Measurements from ENCODE around the gene C2orf49. TPM values are rescaled to one million over a fixed set of nuclear protein-coding genes. Genes with fewer than 3 reads are reported as not detected.

C2orf49 gene
- polyA plus RNA-seq, 3 donors: 8.1 to 10.4 (median 8.6) TPM

DNA sequence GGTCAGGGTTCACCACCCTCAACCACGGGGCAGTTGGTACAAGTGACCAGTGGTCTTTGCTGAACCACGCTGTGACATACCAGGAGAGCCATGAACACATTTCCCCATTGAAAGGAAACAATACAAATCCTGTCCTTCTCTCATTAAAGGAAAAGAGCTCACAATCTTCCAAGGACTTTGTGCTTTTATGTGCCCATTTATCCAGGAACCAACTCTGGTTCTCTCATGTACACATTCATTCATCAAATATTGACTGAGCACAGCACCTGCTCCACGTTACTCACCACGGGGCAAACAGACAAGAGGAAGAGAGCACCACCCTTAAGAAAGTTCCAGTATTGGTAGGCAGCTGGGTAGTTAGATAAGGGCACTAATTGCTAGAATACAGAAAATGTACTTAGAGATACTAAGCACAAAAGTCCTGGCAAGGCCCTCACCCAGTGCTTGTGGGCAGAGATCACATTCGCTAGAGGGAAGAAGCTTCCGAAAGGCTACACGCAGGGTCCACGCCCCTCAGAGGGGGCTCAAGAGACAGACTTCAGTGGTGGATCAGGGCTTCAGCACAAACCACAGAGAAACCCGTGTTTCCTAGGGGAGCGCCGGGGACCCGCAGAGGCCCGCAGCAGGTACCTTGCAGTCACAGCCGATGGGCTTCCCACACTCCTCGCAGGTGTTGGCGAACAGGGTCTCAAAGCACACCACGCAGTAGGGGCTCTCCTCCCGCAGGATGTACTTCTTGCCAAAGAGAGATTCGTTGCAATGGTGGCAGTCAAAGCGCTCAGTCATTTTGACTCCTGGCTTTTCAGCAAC lies 48.6 kb downstream of the C2orf49 start:
- Mint-ChIP-seq H3K27ac (no peak overlapping the region), H3K36me3 (no peaks in the 10 kb centered on the region), H3K9me3 (no peaks in the 10 kb centered on the region), H3K4me1 (peaks cover 8% of the 10 kb centered on the region), H3K4me3 (no peak overlapping the region), H3K27me3 (ENCODE audit: low read depth in 3 of 3) (peaks cover 1 to 6% (median 4%) of the 10 kb centered on the region in 3 donors)
- Histone ChIP-seq H3K36me3 (replicated peaks in 1 of 2; ENCODE audit: control insufficient read depth in 1 of 2, insufficient read depth in 2 of 2, low read length in 2 of 2) (no peaks in the 10 kb centered on the region), H3K9ac (ENCODE audit: insufficient read depth, low read length, poor library complexity, severe bottlenecking) (no peak overlapping the region), H3K9me3 (replicated peaks in 1 of 2; ENCODE audit: control insufficient read depth in 1 of 2, insufficient read depth in 1 of 2, low read length in 2 of 2) (no peaks in the 10 kb centered on the region), H3K27ac (ENCODE audit: low read depth in 1 of 2, low read length in 2 of 2) (no peak overlapping the region), H4K20me1 (ENCODE audit: insufficient read depth, low read length) (no peaks in the 10 kb centered on the region), H3K4me2 (replicated peaks; ENCODE audit: extremely low read depth, low read length, poor library complexity, severe bottlenecking) (no peak overlapping the region), H3K79me2 (ENCODE audit: insufficient read depth, low read length) (no peaks in the 10 kb centered on the region), H3K4me1 (ENCODE audit: control insufficient read depth in 1 of 2, insufficient read depth in 2 of 2, low read length in 2 of 2) (peaks cover 7 to 10% of the 10 kb centered on the region in 2 donors), H3K4me3 (replicated peaks in 1 of 3; ENCODE audit: low read depth in 2 of 3, low read length in 3 of 3) (no peak overlapping the region), H2AFZ (ENCODE audit: insufficient read depth, low read depth, low read length, poor library complexity, severe bottlenecking) (no peak overlapping the region), H3K27me3 (ENCODE audit: control insufficient read depth in 2 of 2, insufficient read depth in 2 of 2, low read length in 2 of 2) (no peaks in the 10 kb centered on the region)
- TF ChIP-seq CTCF (IDR thresholded peaks at IDR 0.05): no peak
- intact Hi-C loops (cut with micrococcal nuclease): no loop called here
- DNase-seq: no peak
- WGBS (ENCODE audit: insufficient coverage): 92% methylated on average over 18 of the region's 20 CpGs

DNA sequence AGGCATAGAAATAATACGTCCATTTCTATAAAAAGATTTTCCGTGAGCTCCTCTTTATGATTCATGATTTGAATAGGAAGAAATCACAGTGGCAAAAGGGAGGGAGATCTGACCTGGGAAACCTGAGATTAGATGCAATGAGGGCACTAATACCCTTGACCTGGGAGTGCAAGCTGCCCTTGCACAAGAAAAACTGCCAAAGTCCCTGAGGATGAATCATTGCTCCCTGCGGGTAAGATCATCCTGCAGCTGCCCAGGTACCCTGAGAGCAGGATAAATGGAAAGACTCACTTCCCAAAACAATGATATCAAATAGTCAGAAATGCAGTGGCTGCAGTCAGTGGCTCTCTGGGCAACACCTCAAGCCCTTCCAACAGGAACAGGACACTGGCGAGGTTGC lies 49.9 kb downstream of the C2orf49 start:
- H3K27ac Mint-ChIP-seq: no peak overlapping the region
- no peaks in the 10 kb centered on the region for H3K79me2 ChIP-seq (ENCODE audit: insufficient read depth, low read length)
- no peaks in the 10 kb centered on the region for H3K36me3 ChIP-seq (replicated peaks in 1 of 2; ENCODE audit: control insufficient read depth in 1 of 2, insufficient read depth in 2 of 2, low read length in 2 of 2)
- intact Hi-C loops (cut with micrococcal nuclease): no loop called here
- H4K20me1 ChIP-seq (ENCODE audit: insufficient read depth, low read length): no peaks in the 10 kb centered on the region
- peaks cover 1 to 6% (median 4%) of the 10 kb centered on the region in 3 donors for H3K27me3 Mint-ChIP-seq (ENCODE audit: low read depth in 3 of 3)
- no peak for DNase-seq
- H3K9ac ChIP-seq (ENCODE audit: insufficient read depth, low read length, poor library complexity, severe bottlenecking): no peak overlapping the region
- no peak overlapping the region for H2AFZ ChIP-seq (ENCODE audit: insufficient read depth, low read depth, low read length, poor library complexity, severe bottlenecking)
- no peaks in the 10 kb centered on the region for H3K27me3 ChIP-seq (ENCODE audit: control insufficient read depth in 2 of 2, insufficient read depth in 2 of 2, low read length in 2 of 2)
- no peak for TF ChIP-seq CTCF (IDR thresholded peaks at IDR 0.05)
- no peaks in the 10 kb centered on the region for H3K9me3 Mint-ChIP-seq
- H3K9me3 ChIP-seq (replicated peaks in 1 of 2; ENCODE audit: control insufficient read depth in 1 of 2, insufficient read depth in 1 of 2, low read length in 2 of 2): no peaks in the 10 kb centered on the region
- no peaks in the 10 kb centered on the region for H3K36me3 Mint-ChIP-seq
- peaks cover 7 to 10% of the 10 kb centered on the region in 2 donors for H3K4me1 ChIP-seq (ENCODE audit: control insufficient read depth in 1 of 2, insufficient read depth in 2 of 2, low read length in 2 of 2)
- H3K4me1 Mint-ChIP-seq: peaks cover 8% of the 10 kb centered on the region
- H3K4me2 ChIP-seq (replicated peaks; ENCODE audit: extremely low read depth, low read length, poor library complexity, severe bottlenecking): no peak overlapping the region
- H3K27ac ChIP-seq (ENCODE audit: low read depth in 1 of 2, low read length in 2 of 2): no peak overlapping the region
- 100% methylated on average over 1 of the region's 4 CpGs for WGBS (ENCODE audit: insufficient coverage)
- H3K4me3 ChIP-seq (replicated peaks in 1 of 3; ENCODE audit: low read depth in 2 of 3, low read length in 3 of 3): no peak overlapping the region
- no peak overlapping the region for H3K4me3 Mint-ChIP-seq
